SH-SY5Y (cell line): ENCODE results near the gene PKD1L1.

Source experiments
- GATA2 ChIP-seq: IDR thresholded peaks from 2 replicates; pipeline ENCODE4 v1.6.1; 2011; ENCODE audit warnings: mild to moderate bottlenecking, low read depth, low read length
- GATA3 ChIP-seq: IDR thresholded peaks from 2 replicates; pipeline ENCODE4 v1.6.1; 2011; ENCODE audit warnings: low read depth, mild to moderate bottlenecking, low read length, moderate library complexity

The PKD1L1 gene

DNA sequence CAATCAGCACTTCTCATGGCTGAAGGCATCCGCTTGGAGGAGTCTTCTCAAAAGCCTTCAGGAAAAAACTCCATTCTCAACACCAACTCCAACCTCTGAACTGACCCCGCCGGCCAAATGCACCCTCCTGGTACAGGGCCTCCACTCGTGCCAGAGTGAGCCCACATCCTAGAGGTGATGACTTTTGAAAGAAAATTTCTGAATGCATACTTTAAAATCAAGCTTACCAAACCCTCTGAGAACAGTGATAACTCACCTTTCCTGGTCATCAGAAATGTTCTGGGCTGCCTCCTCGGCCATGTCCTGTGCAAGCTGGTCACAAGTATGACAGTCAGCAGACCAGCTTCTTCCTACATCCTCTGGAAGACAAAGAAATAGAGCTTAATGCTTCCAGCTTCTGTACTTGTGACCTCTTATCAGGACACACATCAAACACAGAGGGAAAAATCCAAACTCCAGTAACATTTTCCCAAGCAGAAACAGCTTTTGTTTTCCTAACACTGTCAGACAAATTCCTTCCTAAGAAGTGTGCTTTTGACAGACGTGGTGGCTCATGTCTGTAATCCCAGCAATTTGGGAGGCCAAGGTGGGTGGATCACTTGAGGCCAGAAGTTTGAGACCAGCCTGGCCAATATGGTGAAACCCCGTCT, at the start of gene PKD1L1:
TSS of gene PKD1L1 (minus strand) at position 326 of the 650 bp plus-strand sequence. CDS start at position 300, 26 bp downstream.
- TF ChIP-seq GATA2: no peak
- TF ChIP-seq GATA3: no peak

GRCh38 chr7:47992446-47992845, 44.2 kb upstream of the PKD1L1 start:
- TF ChIP-seq GATA2 (no peak), GATA3 (no peak)

GRCh38 chr7:47991741-47992311, 43.6 kb upstream of the PKD1L1 start:
- TF ChIP-seq GATA2 (no peak), GATA3 (no peak)

DNA sequence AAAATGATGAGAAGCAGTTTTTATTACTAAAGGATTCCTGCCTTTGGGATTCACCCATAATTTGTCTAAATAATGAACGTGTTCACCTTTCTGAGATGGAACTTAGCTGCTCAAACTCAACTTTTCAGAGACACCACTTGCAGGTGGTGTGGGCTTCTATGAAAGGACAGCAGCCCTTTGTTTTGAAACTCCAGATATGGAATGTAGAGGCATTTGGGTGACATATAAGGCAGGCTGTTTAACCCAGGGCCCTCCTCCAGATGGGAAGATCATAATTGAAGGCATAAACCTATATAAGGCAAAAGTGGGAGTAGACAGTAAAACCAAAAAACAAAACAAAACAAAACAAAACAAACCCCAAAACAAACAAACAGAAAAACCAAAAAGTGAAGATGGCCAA, 43.0 kb upstream of the PKD1L1 start:
- TF ChIP-seq GATA2: no peak
- TF ChIP-seq GATA3: no peak

- TF ChIP-seq GATA3 (no peak), GATA2 (no peak)
Observed at GRCh38 chr7:47990592-47990991, 42.3 kb upstream of the PKD1L1 start.

DNA sequence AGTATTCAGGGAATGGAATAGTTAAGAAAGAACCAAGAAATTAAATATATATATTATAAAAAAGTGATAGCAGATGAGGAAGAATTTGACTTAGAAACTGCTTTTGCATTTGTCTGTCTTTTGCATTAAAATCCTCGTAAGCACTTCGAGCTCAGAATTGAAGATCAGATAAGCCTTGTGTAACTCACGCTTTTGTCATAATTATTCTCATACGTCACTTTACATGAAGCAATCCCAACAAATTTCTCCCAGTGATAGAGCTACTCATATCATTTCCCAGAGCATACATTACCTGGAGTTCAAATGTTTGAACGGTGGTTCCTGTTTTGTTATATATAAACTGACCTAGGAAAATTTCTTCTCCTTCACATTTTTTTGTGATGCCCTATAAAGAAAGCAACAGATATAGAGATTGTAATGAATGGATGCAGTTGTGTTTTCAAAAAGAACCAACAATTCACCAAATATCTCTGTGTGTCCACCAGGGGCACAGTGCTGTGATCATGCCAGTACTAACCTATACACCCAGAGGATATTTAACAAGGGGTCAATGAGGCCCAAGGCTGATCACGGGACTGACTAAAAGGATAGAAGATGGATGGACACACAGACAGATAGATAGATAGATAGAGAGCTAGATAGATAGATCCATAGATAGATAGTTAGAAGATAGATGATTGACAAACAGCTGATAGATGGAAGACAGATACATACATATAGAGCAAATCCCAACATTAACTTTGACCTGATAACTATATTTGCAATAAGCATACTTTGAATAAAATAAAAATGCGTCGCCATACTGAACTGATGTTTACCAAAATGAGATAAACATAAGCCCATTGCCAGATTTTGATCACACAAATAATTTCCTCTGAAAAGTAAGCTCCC, 40.5 kb upstream of the PKD1L1 start:
- TF ChIP-seq GATA2 (no peak), GATA3 (no peak)

- TF ChIP-seq GATA3 (no peak), GATA2 (no peak)
Observed at GRCh38 chr7:47982610-47983009, 34.3 kb upstream of the PKD1L1 start.

- TF ChIP-seq GATA3 (no peak), GATA2 (no peak)
Observed at GRCh38 chr7:47979832-47980181, 31.5 kb upstream of the PKD1L1 start.

- no peak for TF ChIP-seq GATA3
- peak; percentile 68 for TF ChIP-seq GATA2
Observed at GRCh38 chr7:47979145-47979831, 31.0 kb upstream of the PKD1L1 start, which contains the start of gene HUS1. Gene HUS1, minus strand, starts transcription at chr7:47979615. Its CDS starts 96 bp downstream, at chr7:47979519.

GRCh38 chr7:47978790-47979144, 30.5 kb upstream of the PKD1L1 start:
- TF ChIP-seq GATA2 (no peak), GATA3 (no peak)

- no peak for TF ChIP-seq GATA3
Observed at GRCh38 chr7:47973739-47974138, 25.5 kb upstream of the PKD1L1 start.

DNA sequence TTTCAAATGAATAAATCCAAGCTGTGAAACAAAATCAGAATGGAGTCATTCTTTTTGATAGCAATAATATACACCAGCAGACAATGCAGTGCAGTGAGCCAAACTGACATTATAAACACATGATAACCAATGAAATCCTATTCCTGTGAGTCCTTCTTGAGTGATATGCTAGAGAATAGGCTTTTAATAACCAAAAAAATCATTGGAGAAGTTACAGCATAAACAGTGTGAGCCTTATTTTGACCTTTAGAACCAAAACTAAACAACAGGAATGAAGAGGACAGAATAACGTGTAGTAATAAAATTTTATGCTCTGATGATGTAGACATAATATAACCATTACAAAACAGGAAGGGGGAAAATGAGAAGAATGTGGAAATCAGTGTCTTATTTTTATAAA, 22.5 kb upstream of the PKD1L1 start:
- no peak for TF ChIP-seq GATA3
- TF ChIP-seq GATA2: no peak

DNA sequence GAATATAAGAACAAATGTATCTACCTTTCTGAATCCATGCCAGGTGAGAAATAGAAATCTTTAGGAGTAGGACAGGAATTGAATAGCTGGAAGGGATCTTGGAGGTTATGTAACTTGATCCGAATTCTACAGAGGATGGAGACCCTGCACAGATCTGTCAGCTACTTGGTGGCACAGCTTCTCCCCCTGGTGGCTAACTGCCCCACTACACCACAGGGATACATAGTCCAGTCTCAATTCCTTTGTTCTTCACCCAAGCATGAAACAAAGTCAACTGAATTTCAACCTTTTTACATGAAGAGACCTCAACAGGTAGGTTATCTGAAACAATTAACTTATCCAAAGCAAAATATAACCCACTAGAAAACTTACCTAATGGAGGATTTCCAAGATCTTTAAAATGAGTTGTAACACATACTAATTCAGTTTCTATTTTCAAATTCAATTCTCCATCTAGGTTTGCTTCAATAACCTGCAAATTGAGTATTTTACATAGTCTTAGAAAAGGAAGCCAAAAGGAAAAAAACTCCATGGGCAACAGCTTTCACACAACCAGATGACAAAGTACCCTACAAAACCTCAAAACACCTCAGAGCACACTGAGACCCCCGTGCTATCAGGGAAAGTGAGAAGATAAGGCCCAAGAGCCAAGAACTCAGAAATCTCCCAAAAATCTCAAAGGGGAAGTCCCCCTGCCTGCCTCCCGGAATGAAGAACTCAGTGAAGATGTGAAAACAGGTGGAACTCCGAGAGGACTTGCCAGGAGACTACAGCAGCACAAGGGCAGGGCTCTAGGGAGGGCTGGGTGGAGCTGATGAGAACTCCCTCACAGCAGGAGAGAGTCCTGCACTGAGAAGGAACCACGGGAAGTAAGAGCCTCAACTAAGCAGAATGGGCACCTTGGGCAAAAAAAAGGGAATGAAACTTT, 20.8 kb upstream of the PKD1L1 start:
- TF ChIP-seq GATA3 (no peak), GATA2 (no peak)

DNA sequence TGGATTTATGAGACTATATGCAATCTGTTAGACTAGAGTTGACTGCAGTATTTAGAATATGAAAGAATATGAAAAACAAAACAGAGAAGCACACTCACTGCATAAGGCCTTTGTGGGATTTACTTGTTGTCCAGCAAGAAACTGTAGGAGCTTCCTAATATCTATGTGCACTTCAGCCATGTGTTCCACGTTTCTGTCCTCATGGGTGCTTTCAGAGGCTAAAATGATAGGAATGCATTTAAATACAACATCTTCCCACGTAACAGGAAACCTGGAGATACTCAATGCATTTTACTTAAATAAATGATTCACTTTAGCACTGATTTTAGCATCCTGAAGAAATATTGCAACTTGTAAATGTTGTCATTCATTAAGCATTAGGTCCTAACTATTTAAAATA, 19.4 kb upstream of the PKD1L1 start:
- no peak for TF ChIP-seq GATA3
- TF ChIP-seq GATA2: no peak

GRCh38 chr7:47967123-47967522, 18.9 kb upstream of the PKD1L1 start:
- no peak for TF ChIP-seq GATA3
- TF ChIP-seq GATA2: no peak
